ENCODE measurements around the gene KLHL5.

DNA sequence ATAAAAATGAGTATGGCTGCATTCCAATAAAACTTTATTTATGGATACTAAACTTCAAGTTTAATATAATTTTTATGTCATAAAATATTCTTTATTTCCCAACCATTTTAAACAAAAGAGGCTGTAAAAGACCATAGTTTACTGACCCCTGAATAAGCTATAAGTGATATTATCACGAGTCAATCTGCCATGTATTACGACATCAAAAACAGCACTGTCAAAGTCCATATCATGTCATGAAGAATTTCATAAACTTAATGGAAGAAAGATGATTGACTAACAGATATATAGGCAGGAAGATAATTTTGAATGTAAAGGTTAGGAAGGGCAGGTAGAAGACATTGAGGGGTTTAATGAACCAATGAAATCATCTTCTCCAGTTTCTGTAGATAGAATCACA lies 48.0 kb upstream of the KLHL5 start:
- TF ChIP-seq ZNF75A (CRISPR knock-in tag; IDR thresholded peaks at IDR 0.05) (no peak), TBP (optimal IDR thresholded peaks at IDR 0.05; ENCODE audit: low read depth, low read length) (no peak), NFE2 (IDR thresholded peaks at IDR 0.05; ENCODE audit: low read depth) (no peak), PKNOX1 (IDR thresholded peaks at IDR 0.05) (no peak), EZH2 (IDR thresholded peaks at IDR 0.05; ENCODE audit: borderline replicate concordance, low read depth, low read length) (no peak), NCOA4 (IDR thresholded peaks at IDR 0.05; ENCODE audit: partially characterized antibody) (no peak)
